HEK293 (cell line): ENCODE results near the gene ZXDC.

Experiments used
- CTCF ChIP-seq: fragments of 450-650 bp; formaldehyde crosslinking; IDR thresholded peaks from 2 replicates; pipeline ENCODE4 v1.5.1; 2016; ENCODE audit warnings: missing biosample characterization, missing genetic modification characterization
- GLI4 ChIP-seq: fragments of 450-650 bp; formaldehyde crosslinking; IDR thresholded peaks from 2 replicates; pipeline ENCODE4 v1.5.1; 2016; ENCODE audit warnings: missing biosample characterization, missing genetic modification characterization
- ZSCAN16 ChIP-seq: fragments of 450-650 bp; formaldehyde crosslinking; IDR thresholded peaks from 2 replicates; pipeline ENCODE4 v1.5.1; 2016; ENCODE audit warnings: missing biosample characterization, missing genetic modification characterization

- TF ChIP-seq ZSCAN16 (no peak), CTCF (tag by site-specific recombination) (no peak), GLI4 (tag by site-specific recombination) (no peak)
These were observed 57.6 kb downstream of the ZXDC start for GRCh38 chr3:126417981-126418530.
